DOHH2 (cell line): Measurements from ENCODE around the gene FKBP10.

Experiments used
- H3F3A ChIP-seq: fragments of 200-600 bp; sonication (generic), shearing (Covaris generic); 2 replicates; pipeline ENCODE4 v1.6.0; 2016; ENCODE audit warnings: antibody characterized with exemption, mild to moderate bottlenecking; ENCODE audit not compliant: control insufficient read depth, insufficient read depth
- H3K27ac ChIP-seq: fragments of 200-600 bp; sonication (generic); 2 replicates; pipeline ENCODE4 v1.5.1; 2014; ENCODE audit warnings: low read depth, mild to moderate bottlenecking, low read length, moderate library complexity
- H3K27me3 ChIP-seq: fragments of 200-600 bp; sonication (generic); 2 replicates; pipeline ENCODE4 v1.6.1; 2014; ENCODE audit warnings: mild to moderate bottlenecking, low read length, mixed read lengths; ENCODE audit not compliant: control insufficient read depth
- H3K36me3 ChIP-seq: fragments of 200-600 bp; sonication (generic); 2 replicates; pipeline ENCODE4 v1.6.1; 2014; ENCODE audit warnings: mild to moderate bottlenecking, low read length, moderate library complexity, mixed read lengths; ENCODE audit not compliant: control insufficient read depth
- H3K4me1 ChIP-seq: fragments of 200-600 bp; sonication (generic); 2 replicates; pipeline ENCODE4 v1.6.1; 2014; ENCODE audit warnings: mild to moderate bottlenecking, low read length, mixed read lengths; ENCODE audit not compliant: control insufficient read depth
- H3K4me2 ChIP-seq: fragments of 200-600 bp; sonication (generic); 2 replicates; pipeline ENCODE4 v1.6.0; 2014; ENCODE audit warnings: mild to moderate bottlenecking, low read length, moderate library complexity
- H3K4me3 ChIP-seq: fragments of 200-600 bp; sonication (generic); 2 replicates; pipeline ENCODE4 v1.5.1; 2014; ENCODE audit warnings: mild to moderate bottlenecking, low read length, mixed read lengths
- H3K79me2 ChIP-seq: fragments of 200-600 bp; sonication (generic); 2 replicates; pipeline ENCODE4 v1.6.1; 2014; ENCODE audit warnings: mild to moderate bottlenecking, low read length, mixed read lengths; ENCODE audit not compliant: control insufficient read depth
- H3K9me2 ChIP-seq: fragments of 200-600 bp; sonication (generic); replicated peaks from 2 replicates; pipeline ENCODE4 v1.6.1; 2014; ENCODE audit warnings: mild to moderate bottlenecking, low read length, mixed read lengths; ENCODE audit not compliant: control insufficient read depth
- H3K9me3 ChIP-seq: fragments of 200-600 bp; sonication (generic); 2 replicates; pipeline ENCODE4 v1.6.1; 2014; ENCODE audit warnings: antibody characterized with exemption, low read length, mixed read lengths; ENCODE audit not compliant: control insufficient read depth, insufficient read depth
- H4K20me1 ChIP-seq: fragments of 200-600 bp; sonication (generic); 2 replicates; pipeline ENCODE4 v1.6.0; 2014; ENCODE audit warnings: low read depth, mild to moderate bottlenecking, antibody characterized with exemption, low read length, moderate library complexity; ENCODE audit not compliant: control insufficient read depth, insufficient read depth
- EZH2phosphoT487 ChIP-seq: fragments of 200-600 bp; sonication (generic); IDR thresholded peaks from 2 replicates; pipeline ENCODE4 v1.6.1; 2017; ENCODE audit warnings: borderline replicate concordance, mild to moderate bottlenecking, antibody characterized with exemption, low read length, moderate library complexity, mixed read lengths
- TF ChIP-seq, protein P1 (sequence below): fragments of 200-600 bp; sonication (generic); IDR thresholded peaks from one replicate; pipeline ENCODE4 v1.5.1; 2014; ENCODE audit warnings: antibody characterized with exemption, mild to moderate bottlenecking, low read depth, low read length; ENCODE audit not compliant: poor library complexity, severe bottlenecking

The FKBP10 gene

DNA sequence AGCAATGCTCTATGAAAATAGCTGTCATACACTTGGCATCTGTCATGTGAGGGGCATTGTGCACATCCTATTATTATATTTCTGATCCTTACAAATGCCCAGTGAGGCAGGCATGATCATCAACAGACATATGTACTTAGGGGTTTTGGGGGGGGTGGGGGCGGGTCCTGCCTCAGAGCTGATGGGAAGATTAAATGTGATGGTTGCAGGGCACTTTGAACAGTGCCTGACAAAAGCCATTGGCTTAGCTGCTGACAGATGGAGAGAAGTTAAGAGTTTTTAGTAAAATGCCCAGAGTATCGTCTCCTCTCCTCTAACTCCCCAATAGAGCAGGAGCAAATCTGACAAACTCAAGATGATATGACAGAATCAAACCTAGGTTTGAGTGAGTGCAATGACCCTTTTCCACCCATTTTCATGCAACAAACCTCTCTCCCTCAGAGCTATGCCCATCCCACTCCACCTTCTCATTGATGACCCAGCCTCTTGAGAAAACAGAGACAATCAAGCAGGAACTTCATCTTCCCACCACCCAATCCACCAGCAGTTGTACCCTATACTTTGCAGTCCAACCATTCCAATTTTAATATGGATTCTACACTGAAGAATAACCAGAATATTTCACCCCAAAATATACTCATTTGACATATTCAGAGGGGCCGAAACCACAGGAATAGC lies 47.6 kb downstream of the FKBP10 start:
- Histone ChIP-seq H3K79me2 (peaks cover 94% of the 10 kb centered on the region), H3F3A (no peaks in the 10 kb centered on the region), H3K9me3 (no peaks in the 10 kb centered on the region), H3K4me3 (no peak overlapping the region), H4K20me1 (peaks cover 20% of the 10 kb centered on the region), H3K36me3 (peaks cover 11% of the 10 kb centered on the region), H3K4me2 (no peak overlapping the region), H3K27me3 (no peaks in the 10 kb centered on the region), H3K27ac (no peak overlapping the region), H3K4me1 (peaks cover 21% of the 10 kb centered on the region), H3K9me2 (no peaks in the 10 kb centered on the region)
- TF ChIP-seq, protein P1, sequence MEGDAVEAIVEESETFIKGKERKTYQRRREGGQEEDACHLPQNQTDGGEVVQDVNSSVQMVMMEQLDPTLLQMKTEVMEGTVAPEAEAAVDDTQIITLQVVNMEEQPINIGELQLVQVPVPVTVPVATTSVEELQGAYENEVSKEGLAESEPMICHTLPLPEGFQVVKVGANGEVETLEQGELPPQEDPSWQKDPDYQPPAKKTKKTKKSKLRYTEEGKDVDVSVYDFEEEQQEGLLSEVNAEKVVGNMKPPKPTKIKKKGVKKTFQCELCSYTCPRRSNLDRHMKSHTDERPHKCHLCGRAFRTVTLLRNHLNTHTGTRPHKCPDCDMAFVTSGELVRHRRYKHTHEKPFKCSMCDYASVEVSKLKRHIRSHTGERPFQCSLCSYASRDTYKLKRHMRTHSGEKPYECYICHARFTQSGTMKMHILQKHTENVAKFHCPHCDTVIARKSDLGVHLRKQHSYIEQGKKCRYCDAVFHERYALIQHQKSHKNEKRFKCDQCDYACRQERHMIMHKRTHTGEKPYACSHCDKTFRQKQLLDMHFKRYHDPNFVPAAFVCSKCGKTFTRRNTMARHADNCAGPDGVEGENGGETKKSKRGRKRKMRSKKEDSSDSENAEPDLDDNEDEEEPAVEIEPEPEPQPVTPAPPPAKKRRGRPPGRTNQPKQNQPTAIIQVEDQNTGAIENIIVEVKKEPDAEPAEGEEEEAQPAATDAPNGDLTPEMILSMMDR = no peak
- TF ChIP-seq EZH2phosphoT487 = no peak

DNA sequence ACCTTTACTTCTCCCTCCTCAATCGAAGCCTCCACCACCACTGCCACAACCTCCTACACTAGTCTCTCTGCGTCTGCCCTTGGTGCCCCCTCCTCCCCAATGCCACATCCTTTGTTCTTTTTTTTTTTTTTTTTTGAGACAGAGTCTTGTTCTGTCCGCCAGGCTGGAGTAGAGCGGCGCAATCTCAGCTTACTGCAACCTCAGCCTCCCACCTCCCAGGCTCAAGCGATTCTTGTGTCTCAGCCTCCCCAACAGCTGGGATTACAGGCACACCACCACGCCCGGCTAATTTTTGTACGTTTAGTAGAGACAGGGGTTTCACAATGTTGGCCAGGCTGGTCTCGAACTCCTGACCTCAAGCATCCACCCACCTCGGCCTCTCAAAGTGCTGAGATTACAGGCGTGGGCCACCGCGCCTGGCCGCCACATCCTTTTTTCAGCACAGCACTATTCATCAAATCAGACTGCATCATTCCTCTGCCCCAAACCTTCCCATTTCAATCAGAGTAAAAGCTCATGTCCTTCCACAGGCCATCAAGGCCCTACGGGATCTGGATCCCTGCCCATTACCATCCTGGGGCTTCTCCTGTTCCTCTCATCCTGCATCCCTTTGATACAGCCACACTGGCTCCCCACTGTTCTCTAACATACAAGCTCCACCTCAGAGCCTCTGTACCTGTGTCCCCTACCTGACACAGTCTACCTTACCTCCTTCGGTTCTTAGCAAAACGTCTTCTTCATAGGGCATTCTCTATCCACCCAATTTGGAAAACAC lies 50.5 kb downstream of the FKBP10 start:
- TF ChIP-seq, protein P1 = no peak
- no peak for TF ChIP-seq EZH2phosphoT487
- H3K9me3 ChIP-seq = no peaks in the 10 kb centered on the region
- H3F3A ChIP-seq = peaks cover 13% of the 10 kb centered on the region
- H3K4me2 ChIP-seq = peak overlapping the region; percentile 94
- H4K20me1 ChIP-seq = peaks cover 20% of the 10 kb centered on the region
- H3K79me2 ChIP-seq = peaks cover 67% of the 10 kb centered on the region
- H3K27me3 ChIP-seq = no peaks in the 10 kb centered on the region
- peak overlapping the region; percentile 95 for H3K4me3 ChIP-seq
- H3K9me2 ChIP-seq = no peaks in the 10 kb centered on the region
- H3K36me3 ChIP-seq = peaks cover 26% of the 10 kb centered on the region
- peaks cover 25% of the 10 kb centered on the region for H3K4me1 ChIP-seq
- H3K27ac ChIP-seq = no peak overlapping the region

DNA sequence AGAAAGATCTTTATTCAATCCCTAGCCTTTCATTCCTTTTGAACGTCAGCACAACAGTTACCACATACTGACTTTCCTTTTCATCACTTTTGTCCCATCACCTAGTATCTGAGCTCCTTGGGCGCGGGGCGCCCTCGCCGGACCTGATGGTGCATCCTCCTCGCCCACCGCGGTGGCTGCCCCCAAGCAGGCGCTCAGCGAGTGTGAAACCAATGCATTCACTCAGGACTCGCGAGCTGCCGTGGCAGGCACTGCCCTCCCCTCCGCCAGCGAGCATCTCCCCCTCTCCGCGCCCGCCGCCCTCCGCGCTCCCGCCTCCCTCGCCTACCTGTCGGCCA lies 51.7 kb downstream of the FKBP10 start:
- H3K4me1 ChIP-seq = peaks cover 25% of the 10 kb centered on the region
- no peaks in the 10 kb centered on the region for H3K27me3 ChIP-seq
- no peak for TF ChIP-seq EZH2phosphoT487
- TF ChIP-seq, protein P1 = no peak
- peak overlapping the region; percentile 94 for H3K4me2 ChIP-seq
- H3F3A ChIP-seq = peaks cover 16% of the 10 kb centered on the region
- H4K20me1 ChIP-seq = peaks cover 20% of the 10 kb centered on the region
- no peaks in the 10 kb centered on the region for H3K9me2 ChIP-seq
- H3K4me3 ChIP-seq = peak overlapping the region; percentile 95
- H3K79me2 ChIP-seq = peaks cover 56% of the 10 kb centered on the region
- peak overlapping the region; percentile 44 for H3K27ac ChIP-seq
- no peaks in the 10 kb centered on the region for H3K9me3 ChIP-seq
- H3K36me3 ChIP-seq = peaks cover 36% of the 10 kb centered on the region
